ENCODE results near the gene NVL. TPM values are rescaled to one million over a fixed set of nuclear protein-coding genes. Genes with fewer than 3 reads are reported as not detected.

Gene NVL
- polyA plus RNA-seq, 1 donor = 26.8 TPM

DNA sequence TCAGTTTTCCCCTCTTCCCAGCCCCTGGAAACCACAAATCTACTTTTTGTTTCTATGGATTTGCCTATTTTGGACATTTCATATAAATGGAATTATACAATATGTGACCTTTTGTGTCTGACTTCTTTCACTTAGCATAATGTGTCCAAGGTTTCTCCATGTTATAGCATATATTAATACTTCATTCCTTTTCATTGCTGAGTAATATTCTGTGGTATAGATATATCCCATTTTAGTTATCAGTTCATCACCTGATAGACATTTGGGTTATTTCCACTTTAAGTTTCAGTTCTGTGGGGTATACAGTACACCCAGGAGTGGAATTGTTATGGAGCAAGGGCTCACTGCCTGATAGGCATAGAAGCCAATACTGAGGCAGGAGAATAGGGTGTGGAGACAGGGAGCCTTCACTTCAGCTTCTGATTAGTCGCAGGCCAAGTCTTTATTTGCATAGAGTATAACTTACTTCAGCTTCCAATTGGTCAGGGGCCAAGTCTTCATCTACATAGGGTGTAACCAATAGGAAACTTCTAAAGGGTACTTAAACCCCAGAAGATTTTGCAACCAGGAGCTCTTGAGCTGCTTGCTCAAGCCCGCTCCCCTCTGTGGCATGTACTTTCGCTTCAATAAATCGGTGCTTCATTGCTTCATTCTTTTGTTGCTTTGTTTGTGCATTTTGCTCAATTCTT is 8.3 kb upstream of the NVL start:
- peaks cover 10% of the 10 kb centered on the region for H3K9me3 ChIP-seq (ENCODE audit: control insufficient read depth, low read depth, low read length)
- H3K4me1 ChIP-seq (ENCODE audit: control insufficient read depth, insufficient read depth, low read length) = peaks cover 10% of the 10 kb centered on the region
- 100% methylated on average over 3 of the region's 4 CpGs for WGBS (ENCODE audit: insufficient coverage, low lambda C conversion rate)
- H3K27ac ChIP-seq (ENCODE audit: low read length) = no peak overlapping the region
- no peak overlapping the region for H3K4me3 ChIP-seq (ENCODE audit: low read length)
- DNase-seq = no peak
- H3K36me3 ChIP-seq (ENCODE audit: control insufficient read depth, insufficient read depth, low read length) = no peaks in the 10 kb centered on the region
- no peaks in the 10 kb centered on the region for H3K27me3 ChIP-seq (ENCODE audit: control insufficient read depth, insufficient read depth, low read length)

DNA sequence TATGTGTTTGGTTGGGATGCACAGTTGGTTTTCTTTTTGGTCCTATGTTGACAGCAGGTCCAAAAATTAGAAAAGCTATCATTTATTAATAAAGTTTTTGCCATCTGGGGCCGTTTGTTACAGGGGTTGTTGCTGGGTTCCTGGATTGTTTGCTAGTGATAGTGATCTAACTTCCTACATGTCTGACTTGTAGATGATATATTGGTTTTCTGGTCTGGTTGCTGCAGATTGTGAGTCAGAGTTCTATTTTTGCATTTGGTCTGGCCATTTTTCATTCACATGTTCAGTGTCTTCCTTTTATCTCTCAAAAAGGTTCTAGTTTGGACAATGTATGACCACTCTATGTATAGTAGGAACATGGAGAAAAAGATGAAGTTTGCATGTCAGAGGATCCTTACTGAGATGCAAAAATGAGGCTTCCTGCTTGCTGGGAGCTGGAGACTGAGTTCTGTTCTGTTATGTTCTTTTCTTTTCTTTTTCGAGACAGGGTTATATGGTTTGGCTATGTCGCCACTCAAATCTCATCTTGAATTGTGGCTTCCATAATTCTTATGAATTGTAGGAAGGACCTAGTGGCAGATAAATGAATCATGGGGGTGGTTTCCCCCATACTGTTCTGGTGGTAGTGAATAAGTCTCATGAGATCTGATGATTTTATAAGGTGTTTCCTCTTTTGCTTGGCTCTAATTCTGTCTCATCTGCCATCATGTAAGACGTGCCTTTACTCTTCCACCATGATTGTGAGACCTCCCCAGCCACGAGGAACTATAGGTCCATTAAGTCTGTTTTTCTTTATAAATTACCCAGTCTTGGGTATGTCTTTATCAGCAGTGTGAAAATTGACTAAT is 4.2 kb upstream of the NVL start:
- H3K36me3 ChIP-seq (ENCODE audit: control insufficient read depth, insufficient read depth, low read length) = no peaks in the 10 kb centered on the region
- no peaks in the 10 kb centered on the region for H3K9me3 ChIP-seq (ENCODE audit: control insufficient read depth, low read depth, low read length)
- H3K27me3 ChIP-seq (ENCODE audit: control insufficient read depth, insufficient read depth, low read length) = no peaks in the 10 kb centered on the region
- H3K4me3 ChIP-seq (ENCODE audit: low read length) = no peak overlapping the region
- WGBS (ENCODE audit: insufficient coverage, low lambda C conversion rate) = no CpG with 5 or more reads among the region's 5 CpGs
- DNase-seq = no peak
- peaks cover 7% of the 10 kb centered on the region for H3K4me1 ChIP-seq (ENCODE audit: control insufficient read depth, insufficient read depth, low read length)
- H3K27ac ChIP-seq (ENCODE audit: low read length) = no peak overlapping the region

DNA sequence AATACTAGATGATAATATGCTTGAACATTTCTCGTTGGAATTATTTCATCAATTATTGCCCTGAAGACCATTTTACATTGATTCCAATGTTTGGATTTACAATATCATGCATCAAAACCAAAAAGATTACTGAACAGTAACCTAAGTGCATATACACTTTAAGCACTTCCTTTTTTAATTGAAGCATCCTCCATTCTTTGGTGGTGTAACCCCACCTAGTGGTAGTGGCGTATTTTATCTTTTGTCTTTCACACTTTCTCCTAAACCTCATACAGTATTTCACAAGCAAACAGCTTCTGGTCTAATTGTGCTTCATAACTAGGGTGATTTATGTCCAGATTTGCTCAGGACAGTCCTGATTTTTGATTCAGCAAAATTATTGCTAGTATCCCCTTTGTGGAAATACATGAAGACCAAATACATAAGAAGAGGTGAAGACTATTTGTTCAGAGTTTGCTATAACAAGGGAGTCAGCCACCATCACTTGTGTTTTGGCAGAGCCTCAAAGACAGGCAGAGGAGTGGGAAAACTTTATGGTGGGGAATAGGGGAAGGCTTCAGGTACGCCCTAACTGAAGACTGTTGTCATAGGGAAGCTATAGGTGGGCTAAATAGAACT is 3.4 kb upstream of the NVL start:
- H3K4me3 ChIP-seq (ENCODE audit: low read length) = no peak overlapping the region
- no peaks in the 10 kb centered on the region for H3K9me3 ChIP-seq (ENCODE audit: control insufficient read depth, low read depth, low read length)
- no peaks in the 10 kb centered on the region for H3K36me3 ChIP-seq (ENCODE audit: control insufficient read depth, insufficient read depth, low read length)
- H3K27ac ChIP-seq (ENCODE audit: low read length) = no peak overlapping the region
- H3K27me3 ChIP-seq (ENCODE audit: control insufficient read depth, insufficient read depth, low read length) = no peaks in the 10 kb centered on the region
- 17% methylated on average over 1 of the region's 3 CpGs for WGBS (ENCODE audit: insufficient coverage, low lambda C conversion rate)
- DNase-seq = peak in 1 of 2 donors; percentile 62
- H3K4me1 ChIP-seq (ENCODE audit: control insufficient read depth, insufficient read depth, low read length) = peaks cover 8% of the 10 kb centered on the region

DNA sequence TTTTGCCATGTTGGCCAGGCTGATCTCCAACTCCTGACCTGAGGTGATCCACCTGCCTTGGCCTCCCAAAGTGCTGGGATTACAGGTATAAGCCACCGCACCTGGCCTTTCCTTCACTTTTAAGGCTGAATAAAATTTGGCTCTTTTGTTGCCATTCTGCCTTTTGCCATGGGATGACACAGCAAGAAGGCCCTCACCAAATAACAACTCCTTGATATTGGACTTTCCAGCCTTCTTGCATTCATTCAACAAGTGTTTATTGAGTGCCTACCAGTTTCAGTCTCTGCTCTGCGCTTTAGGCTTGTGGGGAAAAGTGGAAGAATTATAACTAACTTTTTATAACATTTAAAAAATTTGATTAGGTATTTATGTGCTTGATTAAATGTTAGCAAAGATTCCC is 1.9 kb upstream of the NVL start:
- Histone ChIP-seq H3K27ac (ENCODE audit: low read length) (no peak overlapping the region), H3K27me3 (ENCODE audit: control insufficient read depth, insufficient read depth, low read length) (no peaks in the 10 kb centered on the region), H3K36me3 (ENCODE audit: control insufficient read depth, insufficient read depth, low read length) (no peaks in the 10 kb centered on the region), H3K4me1 (ENCODE audit: control insufficient read depth, insufficient read depth, low read length) (peaks cover 12% of the 10 kb centered on the region), H3K9me3 (ENCODE audit: control insufficient read depth, low read depth, low read length) (no peaks in the 10 kb centered on the region), H3K4me3 (ENCODE audit: low read length) (no peak overlapping the region)
- 100% methylated on average over 1 of the region's 2 CpGs for WGBS (ENCODE audit: insufficient coverage, low lambda C conversion rate)
- no peak for DNase-seq

DNA sequence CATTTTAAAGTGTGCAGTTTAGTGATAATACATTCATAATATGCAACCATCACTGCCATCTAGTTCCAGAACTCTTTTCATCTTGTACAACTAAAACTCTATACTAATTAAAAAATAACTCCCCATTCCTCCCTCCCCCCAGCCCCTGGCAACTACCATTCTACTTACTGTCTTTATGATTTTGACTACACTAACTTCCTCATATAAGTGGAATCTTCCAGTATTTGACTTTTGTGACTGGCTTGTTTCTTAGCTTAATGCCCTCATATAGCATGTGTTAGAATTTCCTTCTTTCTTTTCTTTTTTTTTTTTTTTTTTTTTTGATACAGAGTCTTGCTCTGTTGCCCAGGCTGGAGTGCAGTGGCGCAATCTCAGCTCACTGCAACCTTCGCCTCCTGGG is 1.4 kb upstream of the NVL start:
- Histone ChIP-seq H3K9me3 (ENCODE audit: control insufficient read depth, low read depth, low read length) (no peaks in the 10 kb centered on the region), H3K4me3 (ENCODE audit: low read length) (no peak overlapping the region), H3K27ac (ENCODE audit: low read length) (peak overlapping the region; percentile 76), H3K4me1 (ENCODE audit: control insufficient read depth, insufficient read depth, low read length) (peaks cover 12% of the 10 kb centered on the region), H3K27me3 (ENCODE audit: control insufficient read depth, insufficient read depth, low read length) (no peaks in the 10 kb centered on the region), H3K36me3 (ENCODE audit: control insufficient read depth, insufficient read depth, low read length) (peaks cover 2% of the 10 kb centered on the region)
- WGBS (ENCODE audit: insufficient coverage, low lambda C conversion rate) = no CpG with 5 or more reads among the region's 2 CpGs
- no peak for DNase-seq

DNA sequence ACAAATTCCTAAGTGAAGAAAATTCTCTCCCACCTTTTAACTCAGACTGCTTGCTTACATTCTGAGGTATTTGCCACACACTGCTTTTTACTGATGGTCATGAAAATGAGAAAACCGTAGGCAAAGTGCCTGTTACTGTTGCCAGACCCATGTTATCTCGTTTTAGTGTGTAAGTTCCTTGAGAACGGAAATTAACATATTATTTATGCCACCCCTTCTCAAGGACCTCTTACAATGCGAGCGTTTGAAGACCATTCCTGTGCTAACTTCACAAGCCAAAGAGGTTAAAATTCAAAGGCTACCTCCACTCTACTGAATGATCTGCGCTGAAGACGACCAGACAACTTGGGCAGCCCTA is 509 bp downstream of the NVL start:
- H3K27ac ChIP-seq (ENCODE audit: low read length) = peak overlapping the region; percentile 76
- peak overlapping the region; percentile 89 for H3K4me3 ChIP-seq (ENCODE audit: low read length)
- peaks cover 4% of the 10 kb centered on the region for H3K36me3 ChIP-seq (ENCODE audit: control insufficient read depth, insufficient read depth, low read length)
- H3K27me3 ChIP-seq (ENCODE audit: control insufficient read depth, insufficient read depth, low read length) = no peaks in the 10 kb centered on the region
- DNase-seq = no peak
- H3K9me3 ChIP-seq (ENCODE audit: control insufficient read depth, low read depth, low read length) = no peaks in the 10 kb centered on the region
- WGBS (ENCODE audit: insufficient coverage, low lambda C conversion rate) = no CpG with 5 or more reads among the region's 7 CpGs
- H3K4me1 ChIP-seq (ENCODE audit: control insufficient read depth, insufficient read depth, low read length) = peaks cover 12% of the 10 kb centered on the region

DNA sequence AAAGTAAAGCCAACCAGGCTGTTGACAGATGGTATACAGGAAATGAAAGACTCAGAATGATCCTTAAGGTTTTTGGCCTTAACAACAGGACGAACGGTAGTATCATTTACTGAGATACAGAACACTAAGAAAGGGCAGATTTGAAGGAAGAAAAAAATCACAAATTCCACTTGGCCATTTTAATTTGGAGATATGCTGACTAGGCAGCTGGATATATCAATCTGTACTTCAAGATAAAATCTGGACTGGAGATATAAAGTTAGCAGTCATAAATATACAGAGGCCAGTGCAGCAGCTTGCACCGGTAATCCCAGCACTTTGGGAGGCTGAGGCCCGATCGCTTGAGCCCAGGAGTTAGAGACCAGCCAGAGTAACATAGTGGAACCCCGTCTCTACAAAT is 1.3 kb downstream of the NVL start:
- peak overlapping the region; percentile 89 for H3K4me3 ChIP-seq (ENCODE audit: low read length)
- H3K9me3 ChIP-seq (ENCODE audit: control insufficient read depth, low read depth, low read length) = no peaks in the 10 kb centered on the region
- peaks cover 12% of the 10 kb centered on the region for H3K4me1 ChIP-seq (ENCODE audit: control insufficient read depth, insufficient read depth, low read length)
- no peaks in the 10 kb centered on the region for H3K27me3 ChIP-seq (ENCODE audit: control insufficient read depth, insufficient read depth, low read length)
- WGBS (ENCODE audit: insufficient coverage, low lambda C conversion rate) = 66% methylated on average over 4 of the region's 6 CpGs
- peaks cover 8% of the 10 kb centered on the region for H3K36me3 ChIP-seq (ENCODE audit: control insufficient read depth, insufficient read depth, low read length)
- DNase-seq = no peak
- peak overlapping the region; percentile 76 for H3K27ac ChIP-seq (ENCODE audit: low read length)

DNA sequence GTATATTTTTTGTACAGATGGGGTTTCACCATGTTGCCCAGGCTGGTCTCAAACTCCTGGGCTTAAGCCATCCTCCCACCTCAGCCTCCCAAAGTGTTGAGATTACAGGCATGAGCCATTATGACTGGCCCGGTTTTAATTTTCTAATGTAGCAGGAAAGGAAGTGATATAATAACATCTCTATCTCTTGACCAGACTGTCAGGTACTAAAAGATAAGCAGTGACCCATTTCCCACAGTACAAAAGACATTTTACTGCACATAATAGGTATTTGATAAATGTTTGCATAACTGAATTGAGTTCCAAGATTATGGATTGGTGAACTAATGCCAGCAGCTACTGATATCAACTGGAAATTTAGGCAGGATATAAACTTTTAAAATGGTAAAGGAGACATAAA is 4.0 kb downstream of the NVL start:
- H3K9me3 ChIP-seq (ENCODE audit: control insufficient read depth, low read depth, low read length) = no peaks in the 10 kb centered on the region
- no CpG with 5 or more reads among the region's 1 CpG for whole genome bisulfite sequencing (ENCODE audit: insufficient coverage, low lambda C conversion rate)

DNA sequence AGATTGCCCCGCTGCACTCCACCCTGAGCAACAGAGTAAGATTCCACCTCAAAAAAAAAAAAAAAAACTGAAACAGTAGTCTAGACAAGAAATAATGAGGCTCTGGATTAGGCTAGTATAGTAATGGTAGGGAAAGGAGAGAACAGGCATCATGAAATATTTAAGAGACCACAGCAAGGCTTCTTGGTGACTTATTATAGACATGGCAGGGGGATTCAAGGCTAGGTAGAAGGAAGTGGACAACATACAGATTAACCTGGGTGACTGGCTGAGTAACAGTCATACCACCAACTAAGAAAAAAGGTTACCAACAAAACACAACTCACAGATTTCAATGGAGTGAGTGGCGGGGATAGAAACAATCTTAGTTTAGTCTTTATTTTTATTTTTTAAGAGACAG is 8.3 kb downstream of the NVL start:
- peaks cover 11% of the 10 kb centered on the region for H3K36me3 ChIP-seq (ENCODE audit: control insufficient read depth, insufficient read depth, low read length)
- no peak overlapping the region for H3K4me3 ChIP-seq (ENCODE audit: low read length)
- no peak overlapping the region for H3K27ac ChIP-seq (ENCODE audit: low read length)
- H3K9me3 ChIP-seq (ENCODE audit: control insufficient read depth, low read depth, low read length) = no peaks in the 10 kb centered on the region
- H3K27me3 ChIP-seq (ENCODE audit: control insufficient read depth, insufficient read depth, low read length) = no peaks in the 10 kb centered on the region
- no peaks in the 10 kb centered on the region for H3K4me1 ChIP-seq (ENCODE audit: control insufficient read depth, insufficient read depth, low read length)
- WGBS (ENCODE audit: insufficient coverage, low lambda C conversion rate) = no CpG with 5 or more reads among the region's 2 CpGs
- DNase-seq = no peak

More for the DNA sequence above, 4.0 kb downstream of the NVL start:
- no peak for DNase-seq
- Histone ChIP-seq H3K4me3 (ENCODE audit: low read length) (no peak overlapping the region), H3K27ac (ENCODE audit: low read length) (no peak overlapping the region), H3K36me3 (ENCODE audit: control insufficient read depth, insufficient read depth, low read length) (peaks cover 8% of the 10 kb centered on the region), H3K4me1 (ENCODE audit: control insufficient read depth, insufficient read depth, low read length) (peaks cover 9% of the 10 kb centered on the region), H3K27me3 (ENCODE audit: control insufficient read depth, insufficient read depth, low read length) (no peaks in the 10 kb centered on the region)

DNA sequence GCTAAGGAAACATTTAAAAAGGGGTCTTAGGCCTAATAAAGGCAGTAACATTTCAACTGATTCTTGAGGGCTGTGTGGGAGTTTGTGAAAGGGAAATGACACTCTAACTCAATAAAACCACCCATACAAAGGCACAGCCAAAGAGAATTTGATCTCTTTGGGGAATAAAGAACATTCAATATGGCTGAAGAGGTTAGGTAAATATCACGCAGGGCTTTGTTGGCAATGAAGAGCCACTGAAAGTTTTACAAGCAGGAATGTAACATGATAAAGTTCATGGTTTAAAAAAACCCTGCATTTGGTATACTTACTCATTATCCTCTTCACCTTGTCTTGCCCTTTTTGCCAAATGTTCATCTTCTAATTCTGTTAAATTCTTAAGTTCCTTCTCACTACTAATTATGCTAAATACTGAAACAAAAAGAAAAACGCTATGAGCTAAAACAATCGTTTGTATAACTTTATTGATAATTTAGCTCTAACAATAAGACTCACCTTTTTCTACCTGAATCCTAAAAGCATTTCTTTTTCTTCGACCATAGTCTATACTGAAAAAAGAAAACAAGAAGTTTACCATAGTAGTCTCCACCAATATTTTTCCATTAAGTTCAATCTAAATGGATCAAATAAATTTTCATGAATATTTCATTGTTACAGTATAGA is 12.5 kb downstream of the NVL start:
- Histone ChIP-seq H3K9me3 (ENCODE audit: control insufficient read depth, low read depth, low read length) (no peaks in the 10 kb centered on the region), H3K4me1 (ENCODE audit: control insufficient read depth, insufficient read depth, low read length) (no peaks in the 10 kb centered on the region), H3K36me3 (ENCODE audit: control insufficient read depth, insufficient read depth, low read length) (peaks cover 27% of the 10 kb centered on the region), H3K27me3 (ENCODE audit: control insufficient read depth, insufficient read depth, low read length) (no peaks in the 10 kb centered on the region), H3K27ac (ENCODE audit: low read length) (no peak overlapping the region), H3K4me3 (ENCODE audit: low read length) (no peak overlapping the region)
- no peak for DNase-seq
- WGBS (ENCODE audit: insufficient coverage, low lambda C conversion rate) = 79% methylated on average over 3 of the region's 4 CpGs

All from large intestine (tissue), 3 donors.